Gastroesophageal sphincter (tissue), 3 donors: ENCODE results near the gene RMND1.

Experiments used
- CTCF ChIP-seq, 4 experiments: fragments of 200-600 bp in 2 of 4; fragments of 450-650 bp in 2 of 4; sonication (generic) in 1 of 4; IDR thresholded peaks; one replicate each; pipeline ENCODE4 v1.5.1; 2017 to 2019; ENCODE audit warnings: antibody characterized with exemption in 4 of 4, mild to moderate bottlenecking in 2 of 4, moderate library complexity in 2 of 4
- POLR2A ChIP-seq, 2 donors: fragments of 450-650 bp; IDR thresholded peaks; one replicate each; pipeline ENCODE4 v1.6.1; 2017; ENCODE audit warnings: antibody characterized with exemption in 2 of 2, mild to moderate bottlenecking in 2 of 2, moderate library complexity in 1 of 2

DNA sequence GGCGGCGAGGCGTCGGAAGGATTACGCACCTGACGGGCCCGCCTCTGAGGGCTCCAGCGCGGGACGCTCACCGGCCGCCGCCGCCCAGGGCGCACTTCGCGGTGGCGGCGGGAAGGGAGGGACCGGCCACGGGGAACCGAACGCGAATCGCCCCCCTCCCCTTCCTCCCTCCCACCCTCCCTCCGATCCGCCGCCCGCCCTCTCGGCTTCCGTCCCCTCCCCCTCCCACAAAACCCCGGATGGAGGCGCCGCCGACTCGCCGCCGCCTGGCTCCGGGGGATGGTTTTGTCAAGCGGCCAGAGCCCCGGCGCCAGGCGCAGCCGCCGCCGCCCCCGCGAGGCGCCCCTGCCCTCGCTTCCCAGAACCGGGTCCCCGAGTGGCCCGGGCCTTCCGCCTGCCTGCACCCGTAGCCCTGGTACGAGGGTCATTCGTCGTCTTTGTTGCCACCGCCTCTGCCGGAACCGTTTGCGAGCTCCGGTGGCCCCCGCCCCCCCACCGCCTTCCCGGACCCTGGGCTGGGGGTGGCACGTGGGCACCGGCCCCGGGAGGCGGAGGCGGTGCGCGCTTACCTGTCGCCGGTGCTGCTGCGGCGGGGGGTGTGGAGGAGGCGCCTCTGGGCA is 61.0 kb downstream of the RMND1 start:
- TF ChIP-seq POLR2A (IDR thresholded peaks at IDR 0.05) (peak; percentile 21 to 34), CTCF (IDR thresholded peaks at IDR 0.05) (peak in 1 of 4 experiments; percentile 17)
